HuH-7 (cell line): ENCODE data around the gene GRM8.

ENCODE experiments used
- DNase-seq: peaks from one replicate; pipeline ENCODE4 v3.0.0; 2011; ENCODE audit warnings: low spot score

Gene GRM8

DNA sequence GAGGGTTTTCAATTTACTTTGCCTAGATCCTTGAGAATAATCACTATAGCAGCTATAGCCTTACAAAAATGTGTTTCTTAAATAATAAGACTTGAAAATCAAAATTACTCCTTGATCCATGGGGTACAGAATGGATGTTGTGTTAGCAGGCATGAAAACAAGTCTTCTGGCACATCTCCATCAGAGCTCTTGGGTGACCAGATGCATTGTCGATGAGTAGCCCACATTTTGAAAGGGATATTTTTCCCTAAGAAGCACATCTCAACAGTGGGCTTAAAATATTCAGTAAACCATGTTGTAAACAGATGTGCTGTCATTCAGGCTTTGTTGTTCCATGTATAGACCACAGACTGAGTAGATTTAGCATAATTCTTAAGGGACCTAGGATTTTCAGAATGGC, 827.8 kb downstream of the GRM8 start:
- no peak for DNase-seq

DNA sequence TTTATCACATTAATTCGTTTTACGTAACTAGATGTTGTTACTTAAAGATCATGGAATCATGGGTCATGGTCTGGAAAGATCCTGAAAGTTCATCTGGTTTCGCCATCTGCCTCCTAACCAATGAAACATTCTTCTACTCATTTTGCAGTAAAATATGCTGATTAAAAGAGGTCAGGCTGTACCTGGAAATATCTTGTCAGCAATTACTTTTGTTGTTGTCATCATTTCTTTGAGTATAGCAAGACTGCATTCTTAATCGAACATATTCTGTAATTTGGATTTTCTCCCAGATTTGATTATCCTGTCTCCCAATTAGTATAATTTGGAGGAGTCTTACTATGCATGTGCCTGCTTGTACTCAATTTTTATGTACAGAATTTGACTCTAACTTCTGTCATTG, 833.7 kb downstream of the GRM8 start:
- DNase-seq, result no peak

DNA sequence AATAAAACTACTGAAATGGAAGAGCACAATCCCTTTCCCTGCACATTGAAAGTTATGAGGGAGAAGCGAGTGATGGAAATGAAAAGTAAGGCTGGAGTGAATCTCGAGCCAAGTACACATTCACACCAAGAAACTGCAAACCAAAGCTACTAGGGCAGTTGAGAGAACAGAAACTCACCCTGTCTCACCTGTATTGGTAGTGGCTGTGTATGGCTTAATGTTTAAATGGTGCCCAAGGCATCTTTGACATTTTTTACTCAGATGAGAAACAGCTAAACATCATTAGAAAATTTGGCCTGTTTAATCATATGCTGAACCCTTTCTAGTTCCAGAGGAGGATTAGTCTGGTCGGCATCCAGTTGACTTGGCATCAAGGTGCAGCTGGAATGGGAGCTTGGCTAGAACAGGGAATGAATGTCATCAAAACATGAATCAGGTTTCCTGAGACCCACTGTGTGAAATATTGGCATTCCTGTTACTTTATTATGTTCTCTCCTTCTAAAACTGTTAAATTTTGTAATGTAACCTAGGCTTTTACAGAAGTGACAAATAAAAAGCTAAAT, 840.8 kb downstream of the GRM8 start:
- DNase-seq, result no peak

DNA sequence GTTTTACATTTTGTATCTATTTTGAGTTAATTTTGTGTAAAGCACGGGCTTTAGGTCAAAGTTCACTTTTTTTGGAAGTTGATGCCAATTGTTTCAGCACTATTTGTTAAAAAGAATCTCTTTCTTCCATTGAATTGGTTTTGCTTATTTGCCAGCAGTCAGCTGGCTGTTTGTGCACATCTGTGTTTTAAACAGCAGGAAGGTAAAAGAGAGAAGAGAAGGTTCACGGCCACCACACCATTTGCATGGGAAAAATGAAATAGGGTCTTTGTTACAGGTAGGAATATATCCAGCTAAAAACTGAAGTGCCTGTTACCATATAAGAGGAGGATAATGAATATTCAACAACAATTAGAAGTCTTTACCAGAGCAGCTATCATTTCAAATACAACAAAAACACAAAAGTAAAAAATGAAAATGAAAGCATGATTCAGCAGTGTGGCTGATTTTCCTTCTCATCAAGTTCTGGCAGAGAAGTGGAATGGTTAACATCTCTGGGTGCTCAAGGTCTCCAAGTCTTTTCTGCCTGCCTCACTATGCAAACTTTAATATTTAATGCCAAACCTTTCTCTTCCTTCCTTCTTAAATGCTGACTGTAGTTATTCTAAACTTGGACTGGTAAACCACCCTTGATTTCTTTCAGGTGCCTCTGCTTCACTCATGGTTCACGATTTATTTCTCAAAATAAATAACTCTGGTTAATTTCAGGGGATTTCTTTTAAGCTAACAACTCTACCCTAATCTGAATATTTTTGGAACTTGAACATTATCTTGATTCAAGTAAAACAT, 841.5 kb downstream of the GRM8 start:
- no peak for DNase-seq

DNA sequence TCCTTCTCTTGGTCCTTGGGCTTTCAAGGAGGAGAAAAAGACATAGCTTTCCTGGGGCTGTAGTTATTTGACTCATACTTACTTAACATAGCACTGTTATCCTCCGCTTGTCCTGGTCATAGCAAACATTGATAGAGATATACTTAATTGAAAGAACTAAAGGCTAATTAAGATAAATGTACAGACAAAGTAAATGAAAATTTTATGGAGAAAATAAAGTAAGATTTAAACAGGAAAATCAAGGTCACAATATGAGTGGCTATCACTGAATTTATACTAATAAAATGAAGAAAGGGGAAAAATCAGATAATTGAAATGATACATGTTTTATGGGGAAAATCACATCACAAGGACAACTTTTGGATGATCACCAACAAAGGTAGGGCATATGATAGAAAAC, 849.7 kb downstream of the GRM8 start:
- no peak for DNase-seq

DNA sequence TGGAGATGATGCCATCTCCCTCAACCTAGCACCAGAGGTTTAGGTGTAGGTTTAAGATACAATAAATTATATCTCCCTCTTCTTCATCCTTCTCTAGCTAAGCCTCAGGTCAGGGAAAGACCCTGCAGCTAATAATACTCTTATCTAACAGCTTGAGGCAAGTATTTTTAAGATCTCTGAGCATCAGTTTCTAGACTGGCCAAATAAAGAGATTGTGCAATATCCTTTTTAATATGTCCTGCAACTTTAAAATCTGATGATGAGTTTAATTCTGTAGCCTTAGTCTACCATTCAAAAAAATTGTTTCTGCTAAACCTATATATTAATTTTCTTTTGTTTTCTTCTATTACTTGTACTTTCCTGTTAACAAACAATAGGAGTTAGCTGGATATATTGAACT, 850.8 kb downstream of the GRM8 start:
- DNase-seq, result no peak

DNA sequence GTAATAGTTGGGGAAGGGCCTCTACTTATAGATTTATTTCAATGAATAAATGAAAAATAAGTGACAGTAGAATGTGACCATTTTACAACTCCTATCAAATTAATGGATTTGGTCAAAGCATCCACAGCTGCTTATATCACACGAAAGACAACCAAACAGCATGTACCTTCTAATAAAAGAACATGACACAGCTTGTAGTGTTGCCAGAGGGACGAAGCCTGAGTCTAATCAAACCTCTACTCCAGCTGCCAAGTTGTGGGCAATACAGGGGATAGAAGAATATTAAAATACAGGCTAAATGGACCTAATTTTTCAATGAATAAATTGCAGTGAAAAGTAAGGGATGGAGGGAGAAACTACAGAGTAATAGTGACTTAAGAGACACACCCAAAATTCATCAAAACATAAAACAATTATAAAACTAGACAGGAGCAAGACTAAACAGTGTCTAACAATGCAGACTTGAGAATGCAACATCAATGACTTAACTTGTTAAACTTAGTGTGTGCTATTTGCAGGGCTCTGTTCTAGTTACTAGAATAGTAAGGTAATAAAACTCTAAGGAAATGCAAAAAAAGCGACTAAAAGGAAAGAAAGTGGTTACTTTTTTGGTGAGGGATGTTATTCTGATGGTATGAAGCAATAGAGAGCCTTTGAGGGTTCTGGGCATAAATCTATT, 853.8 kb downstream of the GRM8 start:
- DNase-seq, result no peak

DNA sequence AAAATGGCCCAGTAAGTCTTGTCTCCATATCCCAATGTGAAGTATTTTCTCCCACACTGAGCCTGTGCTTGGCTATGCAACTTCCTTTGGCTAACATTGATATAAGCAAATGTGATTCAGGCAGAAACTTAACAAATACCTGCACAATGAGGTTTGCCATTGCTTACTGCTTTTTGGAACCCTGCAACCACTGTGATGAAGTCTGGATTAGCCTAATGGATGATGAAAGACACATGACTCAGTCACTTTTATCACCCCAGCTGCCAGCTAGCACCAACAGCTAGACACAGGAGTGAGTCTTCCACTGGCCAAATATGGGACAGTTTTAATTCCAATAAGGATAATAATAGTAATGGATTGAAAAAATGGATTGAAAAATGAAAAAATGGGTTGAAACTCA, 854.5 kb downstream of the GRM8 start:
- no peak for DNase-seq

DNA sequence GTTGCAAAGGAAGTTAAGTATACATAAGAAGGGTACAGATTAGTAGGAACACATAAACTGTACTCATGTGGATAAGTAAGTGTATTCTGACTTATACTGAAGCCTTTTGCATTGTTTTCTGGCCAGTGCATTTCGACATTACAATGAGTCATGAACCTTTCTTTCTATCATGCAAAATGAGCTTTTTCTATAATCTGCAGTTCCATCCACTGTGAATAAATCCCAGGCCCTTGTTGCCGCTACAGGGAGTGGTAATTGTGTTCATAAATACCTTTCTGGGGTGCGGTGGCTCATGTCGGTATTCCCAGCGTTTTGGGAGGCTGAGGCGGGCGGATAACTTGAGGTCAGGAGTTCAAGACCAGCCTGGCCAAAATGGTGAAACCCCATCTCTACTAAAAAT, 858.3 kb downstream of the GRM8 start:
- no peak for DNase-seq
